CD4-positive, alpha-beta T cell (primary cell): ENCODE results near the gene PTPRE. TPM values are rescaled to one million over a fixed set of nuclear protein-coding genes. Genes with fewer than 3 reads are reported as not detected.
A peak's percentile ranks its signal among the peaks of the same experiment; 100 is the strongest.

Experiments
- ATAC-seq: fragments of 200-7000 bp; cut with Tn5 transposase; one replicate; pipeline ENCODE4 v1.10.0; 2022; ENCODE audit warnings: mild to moderate bottlenecking; ENCODE audit not compliant: poor library complexity
- CTCF ChIA-PET: fragments of 350-600 bp; sonication (Branson Sonifier 250); formaldehyde crosslinking; loops from one replicate; lab custom pipeline; 2021; ENCODE audit warnings: antibody characterized with exemption, inconsistent platforms; lab: Charles Lee
- POLR2A ChIA-PET: fragments of 350-600 bp; sonication (Branson Sonifier 250); formaldehyde crosslinking; loops from one replicate; lab custom pipeline; 2021; ENCODE audit warnings: antibody characterized with exemption, inconsistent platforms; lab: Charles Lee
- DNase-seq, 14 experiments: peaks; one replicate each; pipeline ENCODE4 v3.0.0-alpha.2; 2013 to 2020; ENCODE audit warnings: mixed read lengths in 2 of 14
- H3K27ac ChIP-seq, 2 donors: one replicate each; pipeline versions ENCODE4 v1.5.1 to v1.7.0; 2013; ENCODE audit warnings: low read length in 2 of 2, low read depth in 1 of 2, mild to moderate bottlenecking in 1 of 2
- H3K27me3 ChIP-seq, 2 experiments: 1 replicate in 1 of 2; 2 replicates in 1 of 2; pipeline versions ENCODE4 v1.6.1 to v1.7.0; 2013; ENCODE audit warnings: low read length in 2 of 2, control low read depth in 1 of 2, mild to moderate bottlenecking in 1 of 2, moderate library complexity in 1 of 2; ENCODE audit not compliant: insufficient read depth in 2 of 2, control insufficient read depth in 1 of 2
- H3K36me3 ChIP-seq: one replicate; pipeline ENCODE4 v1.6.1; 2013; ENCODE audit warnings: low read length, control low read depth; ENCODE audit not compliant: insufficient read depth
- H3K4me1 ChIP-seq: one replicate; pipeline ENCODE4 v1.6.1; 2013; ENCODE audit warnings: low read length, control low read depth; ENCODE audit not compliant: insufficient read depth
- H3K4me3 ChIP-seq: one replicate; pipeline ENCODE4 v1.5.1; 2013; ENCODE audit warnings: mild to moderate bottlenecking, low read length, moderate library complexity
- H3K9me3 ChIP-seq, 2 experiments: 1 replicate in 1 of 2; 2 replicates in 1 of 2; pipeline versions ENCODE4 v1.6.1 to v1.7.0; 2013; ENCODE audit warnings: low read length in 2 of 2, mild to moderate bottlenecking in 2 of 2, control low read depth in 1 of 2, moderate library complexity in 1 of 2; ENCODE audit not compliant: control insufficient read depth in 1 of 2, insufficient read depth in 1 of 2
- H3K27ac Mint-ChIP-seq: one replicate; pipeline ENCODE4 v1.8.0; 2020; ENCODE audit warnings: mixed read lengths
- H3K27me3 Mint-ChIP-seq: one replicate; pipeline ENCODE4 v1.8.0; 2021; ENCODE audit warnings: mixed read lengths
- H3K36me3 Mint-ChIP-seq: one replicate; pipeline ENCODE4 v1.8.0; 2021; ENCODE audit warnings: low read depth, mixed read lengths
- H3K4me1 Mint-ChIP-seq: one replicate; pipeline ENCODE4 v1.8.0; 2021; ENCODE audit warnings: low read depth, mixed read lengths
- H3K4me3 Mint-ChIP-seq: one replicate; pipeline ENCODE4 v1.8.0; 2020; ENCODE audit warnings: mild to moderate bottlenecking, mixed read lengths
- H3K9me3 Mint-ChIP-seq: one replicate; pipeline ENCODE4 v1.8.0; 2020; ENCODE audit warnings: mixed read lengths
- CTCF ChIP-seq: fragments of 200-600 bp; IDR thresholded peaks from one replicate; pipeline ENCODE4 v1.8.0; 2022; ENCODE audit warnings: antibody characterized with exemption, mild to moderate bottlenecking
- intact Hi-C, 2 experiments: fragments of 100-400 bp; cut with DNase I in 1 of 2; cut with micrococcal nuclease in 1 of 2; formaldehyde crosslinking; loops; one replicate each; pipeline versions ENCODE4 v1.15.1 to v1.9.0; 2023 to 2025; cut with DNase I, micrococcal nuclease
- total RNA-seq, 174 experiments: library from RNA in 2 of 174; stranded (reverse) in 2 of 174; gene quantifications; one replicate each; pipeline ENCODE4 v1.2.3 and lab custom pipeline; 2021 to 2026

The PTPRE gene
- total RNA-seq, 2 experiments from 2014 or later: 47.6 to 55.1 TPM

GRCh38 chr10:127976286-127976685 lies 69.4 kb downstream of the PTPRE start:
- Histone ChIP-seq H3K4me1 (peaks cover 9% of the 10 kb centered on the region), H3K36me3 (no peaks in the 10 kb centered on the region), H3K27me3 (no peaks in the 10 kb centered on the region), H3K27ac (no peak overlapping the region), H3K9me3 (peaks cover 4 to 6% of the 10 kb centered on the region in 2 experiments), H3K4me3 (no peak overlapping the region)
- peak in 2 of 14 experiments; percentile 13 to 32 for DNase-seq
- no peaks in the 10 kb centered on the region for H3K36me3 Mint-ChIP-seq
- ChIA-PET POLR2A (no interaction called here), CTCF (no interaction called here)
- H3K4me1 Mint-ChIP-seq: no peaks in the 10 kb centered on the region
- TF ChIP-seq CTCF: no peak
- ATAC-seq: no peak
- peaks cover 5% of the 10 kb centered on the region for H3K9me3 Mint-ChIP-seq
- H3K4me3 Mint-ChIP-seq: no peak overlapping the region
- intact Hi-C loops: no loop called here
- H3K27me3 Mint-ChIP-seq: peaks cover 20% of the 10 kb centered on the region
- no peak overlapping the region for H3K27ac Mint-ChIP-seq

- H3K27ac Mint-ChIP-seq: no peak overlapping the region
Observed at GRCh38 chr10:127976701-127977356, 69.9 kb downstream of the PTPRE start.

GRCh38 chr10:127977357-127978009 lies 70.6 kb downstream of the PTPRE start:
- H3K4me3 ChIP-seq: no peak overlapping the region
- no peak for ATAC-seq
- H3K4me1 ChIP-seq: peaks cover 9% of the 10 kb centered on the region
- CTCF ChIA-PET: no interaction called here
- H3K4me1 Mint-ChIP-seq: no peaks in the 10 kb centered on the region
- H3K27ac ChIP-seq: no peak overlapping the region
- H3K27me3 ChIP-seq: no peaks in the 10 kb centered on the region
- peaks cover 5% of the 10 kb centered on the region for H3K9me3 Mint-ChIP-seq
- H3K9me3 ChIP-seq: peaks cover 4 to 11% of the 10 kb centered on the region in 2 experiments
- no peak for TF ChIP-seq CTCF
- H3K4me3 Mint-ChIP-seq: no peak overlapping the region
- no peak overlapping the region for H3K27ac Mint-ChIP-seq
- POLR2A ChIA-PET: no interaction called here
- peak in 2 of 14 experiments; percentile 56 to 62 for DNase-seq
- no peaks in the 10 kb centered on the region for H3K36me3 ChIP-seq
- intact Hi-C loops: no loop called here
- H3K36me3 Mint-ChIP-seq: no peaks in the 10 kb centered on the region
- H3K27me3 Mint-ChIP-seq: peaks cover 20% of the 10 kb centered on the region

More at GRCh38 chr10:127976701-127977356, 69.9 kb downstream of the PTPRE start:
- no peak overlapping the region for H3K4me3 Mint-ChIP-seq
- TF ChIP-seq CTCF: no peak
- Histone ChIP-seq H3K9me3 (peaks cover 4 to 11% of the 10 kb centered on the region in 2 experiments), H3K27me3 (no peaks in the 10 kb centered on the region), H3K4me3 (no peak overlapping the region), H3K4me1 (peaks cover 9% of the 10 kb centered on the region), H3K36me3 (no peaks in the 10 kb centered on the region), H3K27ac (no peak overlapping the region)
- peaks cover 5% of the 10 kb centered on the region for H3K9me3 Mint-ChIP-seq
- no peak for DNase-seq
- intact Hi-C loops: no loop called here
- no peaks in the 10 kb centered on the region for H3K36me3 Mint-ChIP-seq
- H3K4me1 Mint-ChIP-seq: no peaks in the 10 kb centered on the region
- ATAC-seq: no peak
- H3K27me3 Mint-ChIP-seq: peaks cover 20% of the 10 kb centered on the region
- POLR2A ChIA-PET: no interaction called here
- CTCF ChIA-PET: no interaction called here
